Stimulated activated naive CD4-positive, alpha-beta T cell (primary cell): ENCODE measurements around the gene TTBK2.
"Not testable (repeated sequence)": the region's sequence is repeated elsewhere in the genome, so short reads cannot be mapped to it uniquely, and the experiment has no call there.

Experiments used
- DNase-seq, 6 experiments: peaks; one replicate each; lab custom pipeline; 2025; lab: John Stamatoyannopoulos, UW

Gene TTBK2

DNA sequence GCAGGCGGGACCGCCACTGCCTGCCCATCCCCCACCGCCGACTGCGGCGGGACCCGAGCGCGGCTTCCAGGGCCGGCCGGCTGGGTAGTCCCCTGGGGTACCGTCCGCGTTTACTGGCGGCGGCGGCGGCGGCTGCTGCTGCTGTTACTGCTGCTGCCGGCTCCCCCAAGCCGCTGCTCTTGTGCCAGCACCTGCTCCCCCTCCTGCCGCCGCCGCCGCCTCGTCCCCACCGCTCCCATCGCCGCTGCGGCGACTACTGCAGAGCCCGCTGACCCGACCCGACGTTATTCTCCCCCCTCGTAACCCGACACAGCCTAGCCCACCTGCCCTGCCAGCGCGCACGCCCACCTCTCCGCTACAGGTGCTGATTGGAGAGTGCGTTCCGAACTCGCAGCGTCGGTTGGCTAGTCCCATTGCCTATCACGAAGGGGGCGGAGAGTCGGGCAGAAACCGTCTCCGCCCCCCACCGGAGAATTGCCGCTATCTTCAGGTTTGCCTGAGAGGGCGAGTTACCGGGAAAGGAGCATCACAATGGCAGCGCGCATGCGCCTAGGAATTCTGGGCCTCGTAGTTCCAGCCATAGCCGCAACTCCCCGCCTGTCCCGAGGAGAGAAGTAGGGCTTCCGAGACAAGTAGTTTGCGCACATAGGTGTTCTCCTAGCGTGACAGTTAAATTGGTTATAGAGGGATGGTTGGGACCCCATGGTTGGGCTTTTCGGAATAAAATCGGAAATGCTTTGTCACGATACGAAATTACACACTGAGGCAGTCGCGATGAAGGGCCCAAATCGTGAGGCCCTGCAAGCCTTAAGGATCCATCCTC is at the start of gene TTBK2:
Gene TTBK2, minus strand, starts transcription at position 260 of the 823 bp plus-strand sequence. CDS start 42,161 bp downstream, outside the sequence.
- DNase-seq = peak; percentile 93 to 98 (median 96)

DNA sequence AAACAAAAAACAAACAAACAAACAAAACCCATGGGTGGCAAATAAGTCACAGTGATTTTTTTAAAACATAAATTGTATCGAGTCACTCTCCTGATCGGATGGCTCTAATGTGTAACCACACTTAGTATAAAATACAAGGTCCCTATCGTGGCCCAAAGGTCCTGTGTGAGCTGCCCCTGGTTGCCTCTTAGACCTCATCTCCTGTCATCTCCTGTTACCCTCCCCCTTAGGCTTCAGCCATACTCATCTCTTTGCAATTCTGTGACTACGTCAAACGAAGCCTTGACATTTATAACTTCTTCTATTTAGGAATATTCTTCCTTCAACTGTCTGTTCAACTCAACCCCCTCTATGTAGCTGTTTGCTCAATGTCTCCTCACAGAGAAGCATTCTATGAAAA is 43.9 kb upstream of the TTBK2 start:
- DNase-seq = no peak

DNA sequence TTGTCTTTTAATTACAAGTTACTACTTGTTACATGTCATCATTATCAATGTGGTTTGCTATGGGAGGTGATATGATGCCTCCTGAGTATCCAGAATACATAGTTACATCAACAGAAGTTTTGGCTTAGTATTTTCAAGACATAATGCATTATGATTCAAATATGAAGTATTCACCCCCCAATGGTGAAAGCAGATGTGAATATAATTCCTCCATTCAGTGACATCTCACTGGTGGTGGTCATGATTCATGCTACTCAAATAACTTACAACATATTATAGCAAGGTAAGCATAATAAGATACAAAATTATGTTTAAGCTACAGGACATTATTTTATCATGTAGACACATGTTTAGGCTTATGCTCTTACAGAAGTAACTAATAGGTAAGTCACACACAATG is 34.9 kb upstream of the TTBK2 start:
- no peak for DNase-seq

DNA sequence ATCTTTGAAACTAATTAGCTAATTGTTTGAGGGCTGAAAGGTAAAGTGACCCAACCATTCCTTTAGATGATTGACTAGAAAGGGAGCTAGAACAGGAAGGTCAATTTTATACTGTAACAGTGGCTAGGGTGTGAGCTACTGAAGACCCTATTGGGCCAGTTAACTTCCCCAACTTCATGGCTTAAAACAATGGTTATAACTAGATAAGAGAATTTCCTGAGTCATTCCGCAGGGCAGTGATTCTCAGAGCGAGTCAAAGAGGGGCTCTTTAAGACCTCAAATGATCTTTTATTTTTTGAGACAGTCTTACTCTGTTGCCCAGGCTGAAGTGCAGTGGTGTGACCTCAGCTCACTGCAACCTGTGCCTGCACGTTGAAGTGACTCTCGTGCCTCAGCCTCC is 33.7 kb upstream of the TTBK2 start:
- DNase-seq = no peak

DNA sequence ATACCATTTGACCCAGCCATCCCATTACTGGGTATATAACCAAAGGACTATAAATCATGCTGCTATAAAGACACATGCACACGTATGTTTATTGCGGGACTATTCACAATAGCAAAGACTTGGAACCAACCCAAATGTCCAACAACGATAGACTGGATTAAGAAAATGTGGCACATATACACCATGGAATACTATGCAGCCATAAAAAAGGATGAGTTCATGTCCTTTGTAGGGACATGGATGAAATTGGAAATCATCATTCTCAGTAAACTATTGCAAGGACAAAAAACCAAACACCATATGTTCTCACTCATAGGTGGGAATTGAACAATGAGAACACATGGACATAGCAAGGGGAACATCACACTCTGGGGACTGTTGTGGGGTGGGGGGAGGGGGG is 28.3 kb upstream of the TTBK2 start:
- DNase-seq = not testable (repeated sequence)

DNA sequence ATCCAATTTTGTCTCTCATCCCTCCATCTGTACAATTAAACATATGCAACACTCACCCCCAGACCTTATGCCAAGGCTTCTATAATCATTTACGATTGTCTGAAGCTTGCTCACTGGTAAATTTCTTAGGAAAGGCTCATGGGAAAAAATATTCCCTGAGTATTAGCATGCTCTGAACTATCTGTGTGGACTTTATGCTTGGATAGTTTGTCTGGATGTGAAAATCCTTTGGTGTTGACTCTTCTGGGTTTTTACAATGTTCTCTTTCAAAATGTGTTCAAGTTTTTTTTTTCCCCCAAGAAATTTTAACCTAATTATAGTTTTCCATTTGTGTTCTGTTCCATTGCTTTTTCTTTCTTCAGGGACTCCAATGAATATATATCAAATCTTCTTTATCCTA is 19.9 kb upstream of the TTBK2 start:
- DNase-seq = no peak

DNA sequence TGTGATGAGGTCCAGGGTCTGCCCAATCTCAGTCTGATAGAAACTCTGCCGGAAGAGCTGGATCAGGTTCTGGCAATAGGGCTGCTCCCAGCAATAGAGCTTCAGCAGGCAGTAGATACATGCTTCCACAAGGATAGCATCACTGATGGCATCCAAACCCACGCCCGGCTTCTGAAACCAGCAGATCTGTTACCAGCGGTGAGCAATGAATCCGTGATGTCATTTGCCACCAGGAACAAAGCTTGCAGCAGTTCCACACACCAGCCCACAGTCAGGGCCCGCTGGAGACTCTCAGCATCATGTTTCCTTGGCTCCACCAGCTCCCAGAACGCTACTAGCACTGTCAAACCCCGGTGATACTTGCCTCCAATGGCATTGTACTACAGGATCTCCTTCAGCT is 19.3 kb upstream of the TTBK2 start:
- no peak for DNase-seq

DNA sequence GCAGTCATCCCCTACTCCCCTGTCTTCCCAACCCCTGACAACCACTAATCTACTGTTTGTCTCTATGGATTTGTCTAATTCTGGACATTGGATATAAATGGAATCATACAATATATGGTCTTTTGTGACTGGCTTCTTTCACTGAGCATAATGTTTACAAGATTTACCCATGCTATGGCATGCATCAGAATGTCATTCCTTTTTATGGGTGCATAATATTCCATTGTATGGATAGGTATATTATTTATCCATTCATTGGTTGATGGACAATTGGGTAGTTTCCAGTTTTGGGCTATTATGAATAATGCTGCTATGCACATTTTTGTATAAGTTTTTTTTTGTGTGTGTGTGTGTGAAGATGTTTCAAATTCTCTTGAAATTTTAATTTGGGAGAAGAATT is 16.6 kb upstream of the TTBK2 start:
- DNase-seq = no peak

DNA sequence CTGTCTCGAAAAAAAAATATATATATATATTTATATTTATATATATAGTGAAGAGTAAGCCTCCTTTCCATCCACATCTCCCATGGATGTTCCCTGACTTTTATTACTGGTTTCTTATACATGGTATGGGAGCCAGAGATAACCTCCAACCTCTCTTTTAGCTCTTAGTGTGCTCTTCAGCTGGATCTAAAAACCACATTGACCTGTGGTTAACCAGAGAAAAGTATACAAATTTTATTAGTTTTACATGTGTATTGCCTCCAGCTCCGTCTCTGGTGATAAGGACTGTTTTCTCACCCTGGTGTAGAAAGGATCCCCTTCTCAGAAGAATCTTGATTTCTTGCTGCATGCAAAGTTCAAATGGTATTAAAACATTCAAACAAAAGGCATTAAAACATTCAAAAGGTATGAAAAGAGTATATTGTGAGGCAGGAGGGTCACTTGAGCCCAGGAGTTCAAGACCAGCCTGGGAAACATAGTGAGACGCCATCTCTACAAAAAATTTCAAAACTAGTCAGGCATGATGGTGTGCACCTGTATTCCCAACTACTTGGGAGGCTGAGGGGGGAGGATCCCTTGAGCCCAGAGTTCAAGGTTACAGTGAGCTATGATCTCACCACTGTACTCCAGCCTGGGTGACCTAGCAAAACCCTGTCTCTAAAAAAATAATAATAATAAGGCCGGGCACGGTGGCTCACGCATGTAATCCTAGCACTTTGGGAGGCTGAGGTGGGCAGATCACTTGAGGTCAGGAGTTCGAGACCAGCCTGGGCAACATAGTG is 13.5 kb upstream of the TTBK2 start:
- no peak for DNase-seq

DNA sequence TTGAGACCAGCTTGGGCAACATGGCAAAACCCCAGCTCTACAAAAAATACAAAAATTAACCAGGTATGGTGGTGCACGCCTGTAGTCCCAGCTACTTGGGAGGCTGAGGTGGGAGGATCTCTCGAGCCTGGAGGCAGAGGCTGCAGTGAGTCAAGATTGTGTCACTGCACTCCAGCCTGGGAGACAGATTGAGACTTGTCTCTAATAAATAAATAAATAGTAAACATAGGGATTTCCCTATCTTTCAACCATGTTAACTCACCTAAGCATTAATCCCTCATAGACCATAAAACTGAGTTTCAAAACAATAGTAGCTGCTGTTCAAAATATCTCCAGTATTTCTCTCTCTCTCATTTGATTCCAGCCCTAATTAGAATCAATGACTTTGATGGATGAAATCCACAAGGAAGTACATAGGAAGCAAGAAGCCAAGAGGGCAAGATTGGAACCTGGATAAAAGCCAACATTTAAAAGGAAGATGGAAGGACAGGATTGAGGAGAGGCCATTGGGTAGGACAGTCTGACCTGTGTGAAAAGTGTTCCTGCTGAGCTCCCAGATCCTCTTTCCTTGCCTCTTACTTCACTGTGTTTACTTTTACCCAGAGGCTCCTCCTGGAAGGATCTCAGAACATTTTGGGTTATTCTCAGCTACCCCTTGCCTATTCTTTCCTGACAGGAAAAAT is 12.4 kb upstream of the TTBK2 start:
- DNase-seq = no peak

DNA sequence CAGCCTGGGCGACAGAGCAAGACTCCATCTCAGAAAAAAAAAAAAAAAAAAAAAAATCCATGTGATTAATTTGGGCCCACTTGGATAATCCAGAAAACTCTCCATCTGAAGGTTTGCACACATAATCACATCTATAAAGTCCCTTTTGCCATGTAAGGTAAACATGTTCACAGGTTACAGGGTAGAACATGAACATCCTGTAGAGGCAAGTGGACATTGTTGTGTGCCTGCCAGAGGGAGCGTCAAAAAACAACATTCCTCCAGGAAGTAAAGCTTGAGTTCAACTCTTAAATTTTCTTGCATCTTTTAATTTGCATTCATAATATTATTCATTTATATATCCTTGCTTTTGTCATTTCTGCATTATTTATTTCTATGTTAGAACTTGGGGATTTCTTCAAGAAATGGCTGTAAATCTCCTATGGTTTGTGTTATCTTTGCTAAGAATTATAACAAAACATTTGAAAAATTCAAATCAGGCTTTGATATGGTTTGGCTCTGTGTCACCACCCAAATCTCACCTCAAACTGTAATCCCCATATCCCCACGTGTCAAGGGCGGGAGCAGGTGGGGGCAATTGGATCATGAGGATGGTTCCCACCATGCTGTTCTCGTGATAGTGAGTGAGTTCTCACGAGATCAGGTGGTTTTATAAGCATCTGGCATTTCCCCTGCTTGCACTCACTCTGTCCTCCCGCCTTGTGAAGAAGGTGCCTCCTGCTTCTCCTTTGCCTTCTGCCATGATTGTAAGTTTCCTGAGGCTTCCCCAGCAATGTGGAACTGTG is 11.3 kb upstream of the TTBK2 start:
- DNase-seq = no peak

DNA sequence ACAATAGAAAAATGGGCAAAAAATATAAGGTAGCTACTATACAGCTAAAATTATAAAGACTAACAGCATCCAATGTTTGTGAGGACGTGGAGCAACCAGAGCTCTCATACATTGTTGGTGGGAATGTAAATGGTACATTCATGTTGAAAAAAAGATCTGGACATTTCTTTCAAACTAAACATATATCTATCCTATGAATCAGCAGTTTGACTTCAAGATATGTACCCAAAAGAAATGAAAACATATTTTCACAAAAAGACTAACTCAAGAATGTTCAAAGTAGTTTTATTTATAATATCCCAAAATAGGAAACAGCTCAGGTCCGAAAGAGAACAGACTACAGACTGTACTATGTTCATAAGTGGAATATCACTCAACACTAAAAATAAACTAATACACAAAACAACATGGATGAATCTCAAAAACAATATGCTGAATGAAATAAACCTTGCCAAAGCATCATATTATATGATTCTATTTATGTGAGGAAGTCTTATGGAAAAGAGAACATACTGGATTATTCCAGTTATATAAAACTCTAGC is 8.8 kb upstream of the TTBK2 start:
- DNase-seq = no peak

DNA sequence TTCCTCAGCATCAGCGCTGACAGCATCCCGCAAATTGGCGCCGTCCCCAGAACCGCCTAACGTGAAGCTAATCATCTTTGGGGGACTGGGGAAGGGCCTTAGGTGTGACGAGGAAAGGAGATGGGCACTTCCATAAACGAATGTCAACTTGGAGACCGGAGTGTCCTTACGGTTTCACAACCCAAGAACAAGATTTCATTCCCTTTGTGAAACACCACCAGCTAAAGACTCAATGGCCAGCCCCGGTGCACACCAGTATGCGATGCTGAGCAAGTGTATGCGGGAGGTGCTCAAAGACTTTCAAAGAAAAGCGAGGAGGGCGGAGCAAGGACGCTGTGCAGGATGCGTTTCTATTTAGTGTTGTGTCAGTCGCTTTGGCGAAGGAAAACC is 759 bp upstream of the TTBK2 start:
- DNase-seq = peak; percentile 6 to 68 (median 36)

DNA sequence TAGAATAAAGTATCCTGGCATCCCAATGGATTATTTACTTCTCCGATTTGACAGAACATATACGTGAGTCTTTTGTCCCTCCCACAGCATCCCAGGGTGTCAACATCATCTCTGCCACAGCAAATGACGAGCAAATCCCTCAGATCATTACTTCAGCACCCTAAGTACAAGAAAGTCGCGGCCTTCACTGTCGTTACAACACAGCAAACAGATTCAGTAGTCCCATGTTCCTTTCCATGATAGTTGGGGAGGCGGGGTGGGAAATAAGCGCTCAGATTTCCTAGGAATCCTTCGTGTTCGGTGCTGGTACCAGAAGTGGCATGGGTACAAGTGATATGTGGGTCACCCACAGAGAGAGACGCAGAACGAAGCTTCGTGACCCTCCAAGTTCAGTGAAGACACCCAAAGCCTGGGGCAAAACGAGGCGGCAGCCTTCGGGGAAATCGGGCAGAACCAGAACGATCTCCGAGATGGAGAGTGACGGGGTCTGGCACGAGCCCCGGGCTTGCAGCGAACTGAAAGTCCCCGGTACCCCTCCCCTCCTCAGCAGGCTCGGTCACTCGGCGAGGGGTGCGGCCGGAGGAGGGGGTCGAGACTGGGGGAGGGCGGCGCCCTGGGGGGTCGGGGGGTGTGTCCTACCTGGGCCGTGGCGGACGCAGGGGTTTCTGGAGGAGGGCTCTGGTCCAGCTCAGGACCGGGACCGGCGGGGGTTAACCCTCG is 619 bp downstream of the TTBK2 start:
- DNase-seq = peak in 5 of 6 experiments; percentile 34 to 63 (median 59)

DNA sequence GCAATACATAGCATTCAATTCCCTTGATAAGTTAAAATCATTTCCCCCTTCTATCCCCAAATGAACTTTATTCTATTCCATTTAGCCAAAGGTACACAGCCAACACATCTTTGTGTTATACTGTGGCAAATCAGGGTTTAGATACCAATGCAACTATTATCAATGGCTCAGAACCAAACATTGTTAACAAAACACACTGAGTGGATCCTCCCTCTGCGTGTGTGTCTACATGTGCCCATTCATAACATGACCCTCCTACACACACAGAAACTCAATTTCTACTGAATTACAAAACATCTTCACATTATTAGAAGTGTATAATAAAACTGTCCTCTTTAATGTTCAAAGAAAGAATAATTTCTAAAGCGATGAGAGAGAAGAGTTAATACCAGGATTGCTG is 1.3 kb downstream of the TTBK2 start:
- no peak for DNase-seq

DNA sequence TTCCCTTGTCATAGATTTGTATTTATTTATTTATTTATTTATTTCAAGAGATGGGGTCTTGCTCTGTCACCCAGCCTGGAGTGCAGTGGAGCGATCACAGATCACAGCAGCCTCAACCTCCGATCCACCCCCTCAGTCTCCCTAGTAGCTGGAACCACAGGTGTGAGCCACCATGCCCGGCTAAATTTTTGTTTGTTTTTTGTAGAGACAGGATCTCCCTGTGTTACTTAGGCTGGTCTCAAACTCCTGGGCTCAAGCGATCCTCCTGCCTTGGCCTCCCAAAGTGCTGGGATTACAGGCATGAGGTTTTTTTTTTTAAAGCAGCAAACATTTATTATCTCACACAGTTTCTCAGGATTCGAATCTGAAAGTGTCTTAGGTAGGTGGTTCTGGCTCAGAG is 2.5 kb downstream of the TTBK2 start:
- DNase-seq = no peak

DNA sequence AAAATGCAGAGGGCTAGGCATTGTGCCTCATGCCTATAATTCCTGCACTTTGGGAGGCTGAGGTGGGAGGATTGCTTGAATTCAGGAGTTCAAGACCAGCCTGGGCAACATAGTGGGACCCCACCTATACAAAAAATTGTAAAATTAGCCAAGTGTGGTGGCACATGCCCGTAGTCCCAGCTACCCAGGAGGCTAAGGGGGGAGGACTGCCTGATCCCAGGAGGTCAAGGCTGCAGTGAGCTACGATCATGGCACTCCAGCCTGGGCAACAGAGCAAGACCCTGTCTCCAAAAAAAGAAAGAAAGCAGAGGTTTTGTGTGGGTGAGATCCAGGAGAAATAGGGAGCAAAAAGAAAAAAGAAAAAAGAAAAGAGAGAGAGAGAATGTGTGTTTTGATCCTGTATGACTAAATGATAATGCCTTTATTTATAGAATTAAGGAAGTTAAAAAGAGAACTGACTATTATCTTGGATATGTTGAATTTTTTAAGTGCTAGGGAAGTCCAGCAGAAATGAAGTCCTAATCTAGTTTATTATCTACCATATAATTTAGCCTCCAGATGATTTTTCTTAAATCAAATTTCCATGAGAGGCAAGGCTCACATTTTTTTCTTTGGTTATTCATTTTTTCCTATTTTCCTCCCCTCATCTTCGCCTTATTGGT is 4.8 kb downstream of the TTBK2 start:
- DNase-seq = no peak

DNA sequence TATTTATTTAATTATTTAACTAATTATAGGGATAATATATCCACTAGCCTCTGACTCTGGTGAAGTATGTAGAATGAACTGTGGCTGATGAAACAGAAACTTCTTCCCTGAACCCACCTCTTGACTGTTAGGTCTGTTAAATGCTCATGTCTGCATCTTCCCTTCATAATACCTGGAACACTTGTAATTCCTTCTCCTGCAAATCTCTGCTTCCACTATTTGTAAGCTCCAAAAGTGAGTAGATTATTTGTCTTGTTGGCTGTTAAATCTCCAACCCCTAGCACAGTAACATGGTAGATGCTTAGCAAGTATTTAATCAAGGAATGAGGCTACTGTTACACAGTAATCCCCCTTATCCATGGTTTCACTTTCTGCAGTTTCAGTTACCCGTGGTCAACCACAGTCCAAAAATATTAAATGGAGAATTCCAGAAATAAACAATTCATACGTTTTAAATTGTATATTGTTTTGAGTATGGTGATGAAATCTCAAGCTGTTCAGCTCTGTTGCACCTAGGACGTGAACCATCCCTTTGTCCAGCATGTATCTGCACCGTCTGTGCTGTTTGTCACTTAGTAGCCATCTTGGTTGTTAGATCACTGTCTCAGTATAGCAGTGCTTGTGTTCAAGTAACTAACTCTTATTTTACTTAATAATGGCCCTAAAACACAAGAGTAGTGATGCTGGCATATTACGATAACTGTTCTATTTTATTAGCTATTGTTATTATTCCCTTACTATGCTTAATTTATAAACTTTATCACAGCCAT is 5.7 kb downstream of the TTBK2 start:
- DNase-seq = no peak

DNA sequence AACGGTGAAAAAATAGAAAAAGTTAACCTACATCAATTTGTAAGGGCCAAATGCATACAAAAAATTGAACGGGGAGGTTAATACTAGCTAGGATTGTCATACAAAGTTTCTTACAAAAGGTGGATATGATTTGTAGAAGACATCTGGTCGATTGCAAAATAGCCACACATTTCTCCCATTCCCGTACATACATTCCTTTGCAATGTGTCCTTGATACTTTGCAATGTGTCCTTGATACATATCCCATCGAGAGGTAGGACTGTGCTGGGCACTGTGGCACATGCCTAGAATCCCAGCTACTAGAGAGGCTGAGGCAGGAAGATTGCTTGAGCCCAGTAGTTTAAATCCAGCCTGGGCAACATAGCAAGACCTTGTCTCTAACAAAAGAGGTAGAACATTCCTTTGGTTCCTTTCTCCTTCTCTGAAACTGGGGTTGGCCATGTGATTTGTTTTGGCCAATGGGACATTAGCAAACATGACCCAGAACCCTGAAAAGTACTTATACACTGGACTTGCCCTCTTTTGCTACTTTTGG is 9.5 kb downstream of the TTBK2 start:
- DNase-seq = no peak
